ENCODE data around the gene NKAIN2. TPM values are rescaled to one million over a fixed set of nuclear protein-coding genes. Genes with fewer than 3 reads are reported as not detected.

NKAIN2 gene
- polyA plus RNA-seq, 1 of the 3 experiments (the other 2 are of a cell fraction) = not detected

- no peaks in the 10 kb centered on the region for H4K20me1 ChIP-seq (ENCODE audit: insufficient read depth)
- no peaks in the 10 kb centered on the region for H3K9me3 ChIP-seq
- ChIA-PET POLR2A (no interaction called here), CTCF (interaction anchor here (0.7 kb wide), 1 partner anchor 726 kb away, joined by 3 read pairs; no protein-coding TSS in a partner anchor)
- no peaks in the 10 kb centered on the region for H3K36me3 ChIP-seq (replicated peaks in 1 of 2; ENCODE audit: control insufficient read depth in 1 of 2, insufficient read depth in 2 of 2, low read length in 1 of 2)
- no peaks in the 10 kb centered on the region for H3F3A ChIP-seq (replicated peaks; ENCODE audit: insufficient read depth)
- H3K4me2 ChIP-seq = no peak overlapping the region
- H3K9me2 ChIP-seq = no peaks in the 10 kb centered on the region
- H3K27ac ChIP-seq (ENCODE audit: low read depth in 2 of 2, low read length in 1 of 2) = no peak overlapping the region
- 5% methylated on average over 1 of the region's 1 CpG for WGBS (ENCODE audit: low lambda C conversion rate)
- H3K79me2 ChIP-seq (ENCODE audit: insufficient read depth) = no peaks in the 10 kb centered on the region
- DNase-seq = no peak
- no peak overlapping the region for H3K9ac ChIP-seq
- no peak overlapping the region for H2AFZ ChIP-seq (ENCODE audit: low read depth)
- H3K27me3 ChIP-seq (ENCODE audit: insufficient read depth) = no peaks in the 10 kb centered on the region
- TF ChIP-seq REST (IDR thresholded peaks at IDR 0.05; ENCODE audit: low read depth, low read length) = no peak
- no peak for TF ChIP-seq SIN3A (IDR thresholded peaks at IDR 0.05; ENCODE audit: borderline replicate concordance, low read depth, low read length)
- TF ChIP-seq TCF12 (IDR thresholded peaks at IDR 0.05) = no peak
- no peak for TF ChIP-seq RXRA (IDR thresholded peaks at IDR 0.05; ENCODE audit: borderline replicate concordance, low read depth)
- no peak for TF ChIP-seq NRF1 (IDR thresholded peaks at IDR 0.05; ENCODE audit: low read depth, low read length)
- TF ChIP-seq, protein P1, sequence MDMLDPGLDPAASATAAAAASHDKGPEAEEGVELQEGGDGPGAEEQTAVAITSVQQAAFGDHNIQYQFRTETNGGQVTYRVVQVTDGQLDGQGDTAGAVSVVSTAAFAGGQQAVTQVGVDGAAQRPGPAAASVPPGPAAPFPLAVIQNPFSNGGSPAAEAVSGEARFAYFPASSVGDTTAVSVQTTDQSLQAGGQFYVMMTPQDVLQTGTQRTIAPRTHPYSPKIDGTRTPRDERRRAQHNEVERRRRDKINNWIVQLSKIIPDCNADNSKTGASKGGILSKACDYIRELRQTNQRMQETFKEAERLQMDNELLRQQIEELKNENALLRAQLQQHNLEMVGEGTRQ (IDR thresholded peaks at IDR 0.05; ENCODE audit: borderline replicate concordance, low read depth, low read length) = no peak
- no peak for TF ChIP-seq JUND (IDR thresholded peaks at IDR 0.05)
- no peak for TF ChIP-seq TEAD4 (IDR thresholded peaks at IDR 0.05; ENCODE audit: borderline replicate concordance, insufficient read depth)
- TF ChIP-seq, protein P2, sequence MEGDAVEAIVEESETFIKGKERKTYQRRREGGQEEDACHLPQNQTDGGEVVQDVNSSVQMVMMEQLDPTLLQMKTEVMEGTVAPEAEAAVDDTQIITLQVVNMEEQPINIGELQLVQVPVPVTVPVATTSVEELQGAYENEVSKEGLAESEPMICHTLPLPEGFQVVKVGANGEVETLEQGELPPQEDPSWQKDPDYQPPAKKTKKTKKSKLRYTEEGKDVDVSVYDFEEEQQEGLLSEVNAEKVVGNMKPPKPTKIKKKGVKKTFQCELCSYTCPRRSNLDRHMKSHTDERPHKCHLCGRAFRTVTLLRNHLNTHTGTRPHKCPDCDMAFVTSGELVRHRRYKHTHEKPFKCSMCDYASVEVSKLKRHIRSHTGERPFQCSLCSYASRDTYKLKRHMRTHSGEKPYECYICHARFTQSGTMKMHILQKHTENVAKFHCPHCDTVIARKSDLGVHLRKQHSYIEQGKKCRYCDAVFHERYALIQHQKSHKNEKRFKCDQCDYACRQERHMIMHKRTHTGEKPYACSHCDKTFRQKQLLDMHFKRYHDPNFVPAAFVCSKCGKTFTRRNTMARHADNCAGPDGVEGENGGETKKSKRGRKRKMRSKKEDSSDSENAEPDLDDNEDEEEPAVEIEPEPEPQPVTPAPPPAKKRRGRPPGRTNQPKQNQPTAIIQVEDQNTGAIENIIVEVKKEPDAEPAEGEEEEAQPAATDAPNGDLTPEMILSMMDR (IDR thresholded peaks at IDR 0.05) = no peak
- H3K4me1 ChIP-seq (ENCODE audit: control insufficient read depth in 1 of 2, insufficient read depth in 2 of 2, low read depth in 1 of 2, low read length in 1 of 2) = no peaks in the 10 kb centered on the region
- H3K4me3 ChIP-seq (ENCODE audit: low read depth in 2 of 2, low read length in 1 of 2) = no peak overlapping the region
Measured at GRCh38 chr6:124119596-124119995, 315.9 kb downstream of the NKAIN2 start.

- Histone ChIP-seq H3K27me3 (ENCODE audit: insufficient read depth) (no peaks in the 10 kb centered on the region), H3K4me1 (ENCODE audit: control insufficient read depth in 1 of 2, insufficient read depth in 2 of 2, low read depth in 1 of 2, low read length in 1 of 2) (no peaks in the 10 kb centered on the region), H3K9me2 (no peaks in the 10 kb centered on the region), H3K4me3 (ENCODE audit: low read depth in 2 of 2, low read length in 1 of 2) (no peak overlapping the region), H3F3A (replicated peaks; ENCODE audit: insufficient read depth) (no peaks in the 10 kb centered on the region), H3K27ac (ENCODE audit: low read depth in 2 of 2, low read length in 1 of 2) (no peak overlapping the region), H3K9me3 (no peaks in the 10 kb centered on the region), H3K9ac (no peak overlapping the region), H3K4me2 (no peak overlapping the region), H3K79me2 (ENCODE audit: insufficient read depth) (no peaks in the 10 kb centered on the region), H4K20me1 (ENCODE audit: insufficient read depth) (no peaks in the 10 kb centered on the region), H3K36me3 (replicated peaks in 1 of 2; ENCODE audit: control insufficient read depth in 1 of 2, insufficient read depth in 2 of 2, low read length in 1 of 2) (no peaks in the 10 kb centered on the region), H2AFZ (ENCODE audit: low read depth) (no peak overlapping the region)
- no peak for DNase-seq
- ChIA-PET CTCF (no interaction called here), POLR2A (no interaction called here)
- 0% methylated on average over 2 of the region's 2 CpGs for WGBS (ENCODE audit: low lambda C conversion rate)
- TF ChIP-seq, protein P1 (IDR thresholded peaks at IDR 0.05; ENCODE audit: borderline replicate concordance, low read depth, low read length) = no peak
- no peak for TF ChIP-seq MXI1 (IDR thresholded peaks at IDR 0.05; ENCODE audit: low read depth, low read length)
- no peak for TF ChIP-seq TEAD4 (IDR thresholded peaks at IDR 0.05; ENCODE audit: borderline replicate concordance, insufficient read depth)
- TF ChIP-seq EZH2phosphoT487 (IDR thresholded peaks at IDR 0.05; ENCODE audit: borderline replicate concordance, low read depth) = no peak
- no peak for TF ChIP-seq IRF3 (IDR thresholded peaks at IDR 0.05; ENCODE audit: low read depth, low read length)
- no peak for TF ChIP-seq FOSL2 (IDR thresholded peaks at IDR 0.05; ENCODE audit: borderline replicate concordance, low read depth)
- no peak for TF ChIP-seq ELF1 (IDR thresholded peaks at IDR 0.05)
- TF ChIP-seq RAD21 (IDR thresholded peaks at IDR 0.05; ENCODE audit: low read length) = no peak
Measured at GRCh38 chr6:124123617-124124209, 320.0 kb downstream of the NKAIN2 start.

All from SK-N-SH (cell line).